ENCODE measurements around the gene SLC30A4. TPM values are rescaled to one million over a fixed set of nuclear protein-coding genes. Genes with fewer than 3 reads are reported as not detected.
A peak's percentile ranks its signal among the peaks of the same experiment; 100 is the strongest.

The SLC30A4 gene
- polyA plus RNA-seq, 3 donors = 0.05 to 0.21 (median 0.17) TPM

DNA sequence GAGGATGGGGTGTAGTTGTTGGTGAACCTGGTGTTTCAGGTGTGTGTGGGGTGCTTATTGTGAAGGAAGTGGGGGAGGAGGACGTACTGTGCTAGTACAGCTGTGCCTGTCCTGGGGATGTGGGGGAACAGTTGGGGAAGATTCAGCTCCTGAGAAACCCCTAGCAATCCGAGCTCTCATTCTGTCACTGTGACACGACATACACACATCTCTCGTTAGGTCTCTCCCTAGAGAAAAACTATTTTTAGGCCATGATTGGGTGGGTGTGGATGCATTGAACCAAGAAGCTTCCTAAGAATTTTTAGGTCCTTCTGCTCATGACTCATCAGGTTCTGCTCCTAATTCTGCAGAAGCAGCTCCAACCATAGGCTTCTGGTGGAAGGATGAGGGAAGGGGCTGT lies 54.3 kb downstream of the SLC30A4 start:
- no peak for DNase-seq
- Histone ChIP-seq H3K27ac (ENCODE audit: low read depth in 1 of 2, low read length in 2 of 2) (no peak overlapping the region), H3K9ac (ENCODE audit: insufficient read depth, low read length, poor library complexity, severe bottlenecking) (no peak overlapping the region), H3K4me2 (replicated peaks; ENCODE audit: extremely low read depth, low read length, poor library complexity, severe bottlenecking) (no peak overlapping the region), H3K79me2 (ENCODE audit: insufficient read depth, low read length) (no peaks in the 10 kb centered on the region), H4K20me1 (ENCODE audit: insufficient read depth, low read length) (no peaks in the 10 kb centered on the region), H3K9me3 (replicated peaks in 1 of 2; ENCODE audit: control insufficient read depth in 1 of 2, insufficient read depth in 1 of 2, low read length in 2 of 2) (no peaks in the 10 kb centered on the region), H3K36me3 (replicated peaks in 1 of 2; ENCODE audit: control insufficient read depth in 1 of 2, insufficient read depth in 2 of 2, low read length in 2 of 2) (no peaks in the 10 kb centered on the region), H2AFZ (ENCODE audit: insufficient read depth, low read depth, low read length, poor library complexity, severe bottlenecking) (no peak overlapping the region), H3K4me3 (replicated peaks in 1 of 3; ENCODE audit: low read depth in 2 of 3, low read length in 3 of 3) (no peak overlapping the region), H3K27me3 (ENCODE audit: control insufficient read depth in 2 of 2, insufficient read depth in 2 of 2, low read length in 2 of 2) (peaks cover 4 to 6% of the 10 kb centered on the region in 2 donors), H3K4me1 (ENCODE audit: control insufficient read depth in 1 of 2, insufficient read depth in 2 of 2, low read length in 2 of 2) (no peaks in the 10 kb centered on the region)
- intact Hi-C loops (cut with micrococcal nuclease) = no loop called here
- H3K27me3 Mint-ChIP-seq (ENCODE audit: low read depth in 3 of 3) = peaks cover 12 to 30% (median 17%) of the 10 kb centered on the region in 3 donors
- no peaks in the 10 kb centered on the region for H3K4me1 Mint-ChIP-seq
- H3K27ac Mint-ChIP-seq = peak overlapping the region in 1 of 7 donors; percentile 31
- H3K4me3 Mint-ChIP-seq = no peak overlapping the region
- H3K9me3 Mint-ChIP-seq = peaks cover 0 to 2% (median 0%) of the 10 kb centered on the region in 7 donors
- no peaks in the 10 kb centered on the region for H3K36me3 Mint-ChIP-seq
- TF ChIP-seq, protein P1, sequence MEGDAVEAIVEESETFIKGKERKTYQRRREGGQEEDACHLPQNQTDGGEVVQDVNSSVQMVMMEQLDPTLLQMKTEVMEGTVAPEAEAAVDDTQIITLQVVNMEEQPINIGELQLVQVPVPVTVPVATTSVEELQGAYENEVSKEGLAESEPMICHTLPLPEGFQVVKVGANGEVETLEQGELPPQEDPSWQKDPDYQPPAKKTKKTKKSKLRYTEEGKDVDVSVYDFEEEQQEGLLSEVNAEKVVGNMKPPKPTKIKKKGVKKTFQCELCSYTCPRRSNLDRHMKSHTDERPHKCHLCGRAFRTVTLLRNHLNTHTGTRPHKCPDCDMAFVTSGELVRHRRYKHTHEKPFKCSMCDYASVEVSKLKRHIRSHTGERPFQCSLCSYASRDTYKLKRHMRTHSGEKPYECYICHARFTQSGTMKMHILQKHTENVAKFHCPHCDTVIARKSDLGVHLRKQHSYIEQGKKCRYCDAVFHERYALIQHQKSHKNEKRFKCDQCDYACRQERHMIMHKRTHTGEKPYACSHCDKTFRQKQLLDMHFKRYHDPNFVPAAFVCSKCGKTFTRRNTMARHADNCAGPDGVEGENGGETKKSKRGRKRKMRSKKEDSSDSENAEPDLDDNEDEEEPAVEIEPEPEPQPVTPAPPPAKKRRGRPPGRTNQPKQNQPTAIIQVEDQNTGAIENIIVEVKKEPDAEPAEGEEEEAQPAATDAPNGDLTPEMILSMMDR (IDR thresholded peaks at IDR 0.05) = no peak
- no CpG with 5 or more reads among the region's 4 CpGs for WGBS (ENCODE audit: insufficient coverage)

DNA sequence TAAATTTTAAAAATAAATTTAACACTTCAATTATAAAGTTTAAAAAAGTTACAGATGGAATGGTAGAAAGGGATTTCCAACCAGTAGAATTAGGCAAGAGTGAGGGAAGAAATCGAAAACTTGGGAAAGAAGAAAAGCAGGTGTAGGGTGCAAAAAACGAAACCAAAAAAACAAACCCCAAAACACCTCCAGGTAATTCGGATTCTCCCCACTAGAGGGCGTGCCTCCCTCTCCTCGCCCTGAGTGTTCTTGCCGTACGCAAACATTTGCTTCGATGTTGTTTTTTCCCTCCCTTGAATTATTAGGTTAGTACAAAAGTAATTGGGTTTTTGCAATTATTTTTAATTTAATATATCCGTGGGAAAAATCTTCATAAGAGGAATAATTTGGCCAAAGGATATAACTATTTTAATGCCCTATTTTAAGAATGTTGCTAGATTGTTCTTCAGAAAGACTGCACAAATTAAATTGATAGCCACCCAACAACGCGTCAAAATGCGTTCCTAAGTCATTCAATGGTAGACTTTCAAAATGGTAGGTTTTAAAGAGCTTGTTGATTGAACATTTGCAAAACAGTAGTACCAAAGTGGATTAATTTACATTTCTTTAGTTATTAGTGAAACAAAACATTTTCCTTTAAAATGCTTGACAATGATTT lies 63.7 kb downstream of the SLC30A4 start:
- Mint-ChIP-seq H3K27me3 (ENCODE audit: low read depth in 3 of 3) (peaks cover 6 to 13% (median 10%) of the 10 kb centered on the region in 3 donors), H3K27ac (no peak overlapping the region), H3K4me1 (peaks cover 48% of the 10 kb centered on the region), H3K36me3 (peaks cover 0 to 3% of the 10 kb centered on the region in 2 donors), H3K4me3 (peak overlapping the region in 1 of 2 donors; percentile 86), H3K9me3 (peaks cover 0 to 1% (median 0%) of the 10 kb centered on the region in 7 donors)
- Histone ChIP-seq H3K27me3 (ENCODE audit: control insufficient read depth in 2 of 2, insufficient read depth in 2 of 2, low read length in 2 of 2) (no peaks in the 10 kb centered on the region), H3K27ac (ENCODE audit: low read depth in 1 of 2, low read length in 2 of 2) (no peak overlapping the region), H3K36me3 (replicated peaks in 1 of 2; ENCODE audit: control insufficient read depth in 1 of 2, insufficient read depth in 2 of 2, low read length in 2 of 2) (no peaks in the 10 kb centered on the region), H3K79me2 (ENCODE audit: insufficient read depth, low read length) (no peaks in the 10 kb centered on the region), H3K4me1 (ENCODE audit: control insufficient read depth in 1 of 2, insufficient read depth in 2 of 2, low read length in 2 of 2) (peaks cover 47% of the 10 kb centered on the region in 2 donors), H3K4me3 (replicated peaks in 1 of 3; ENCODE audit: low read depth in 2 of 3, low read length in 3 of 3) (peak overlapping the region; percentile 1 to 68 (median 32)), H2AFZ (ENCODE audit: insufficient read depth, low read depth, low read length, poor library complexity, severe bottlenecking) (no peak overlapping the region), H3K4me2 (replicated peaks; ENCODE audit: extremely low read depth, low read length, poor library complexity, severe bottlenecking) (peak overlapping the region; percentile 76), H4K20me1 (ENCODE audit: insufficient read depth, low read length) (no peaks in the 10 kb centered on the region), H3K9me3 (replicated peaks in 1 of 2; ENCODE audit: control insufficient read depth in 1 of 2, insufficient read depth in 1 of 2, low read length in 2 of 2) (no peaks in the 10 kb centered on the region), H3K9ac (ENCODE audit: insufficient read depth, low read length, poor library complexity, severe bottlenecking) (no peak overlapping the region)
- intact Hi-C loops (cut with micrococcal nuclease) = loop anchor here (1.0 to 10.0 kb wide), 5 partner anchors 29 to 734 kb away; no protein-coding TSS in a partner anchor
- peak; percentile 61 to 66 (median 62) for DNase-seq
- no CpG with 5 or more reads among the region's 12 CpGs for WGBS (ENCODE audit: insufficient coverage)
- TF ChIP-seq, protein P1 (IDR thresholded peaks at IDR 0.05) = peak; percentile 85
